Esophagus muscularis mucosa (tissue), 4 donors: Measurements from ENCODE around the gene C11orf98. TPM values are rescaled to one million over a fixed set of nuclear protein-coding genes. Genes with fewer than 3 reads are reported as not detected.

Experiments
- DNase-seq: peaks from one replicate; pipeline ENCODE4 v3.0.0-alpha.2; 2017; ENCODE audit errors: extremely low spot score
- H3K27ac ChIP-seq, 4 donors: fragments of 200-600 bp; sonication (generic); replicated peaks in 1 of 4; 1 replicate in 3 of 4; 2 replicates in 1 of 4; pipeline ENCODE4 v1.5.1; 2016 to 2019; ENCODE audit warnings: mild to moderate bottlenecking in 1 of 4
- H3K27me3 ChIP-seq, 4 donors: fragments of 200-600 bp; sonication (generic); one replicate each; pipeline versions ENCODE4 v1.5.1 to v1.6.0; 2016 to 2019
- H3K36me3 ChIP-seq, 4 donors: fragments of 200-600 bp; sonication (generic); one replicate each; pipeline ENCODE4 v1.5.1; 2016 to 2019
- H3K4me1 ChIP-seq, 4 donors: fragments of 200-600 bp; sonication (generic); one replicate each; pipeline ENCODE4 v1.5.1; 2016 to 2019
- H3K4me3 ChIP-seq, 4 donors: fragments of 200-600 bp; sonication (generic); 1 replicate in 2 of 4; 2 replicates in 2 of 4; pipeline ENCODE4 v1.5.1; 2016 to 2019; ENCODE audit warnings: mild to moderate bottlenecking in 4 of 4, moderate library complexity in 1 of 4
- H3K9me3 ChIP-seq, 4 donors: fragments of 200-600 bp; sonication (generic); 1 replicate in 3 of 4; 2 replicates in 1 of 4; pipeline ENCODE4 v1.5.1; 2016 to 2019
- CTCF ChIP-seq, 3 experiments: fragments of 200-600 bp in 2 of 3; fragments of 450-650 bp in 1 of 3; sonication (generic) in 2 of 3; IDR thresholded peaks; one replicate each; pipeline ENCODE4 v1.5.1; 2017 to 2019; ENCODE audit warnings: antibody characterized with exemption in 3 of 3, mild to moderate bottlenecking in 2 of 3, moderate library complexity in 1 of 3
- EP300 ChIP-seq: sonication (generic); formaldehyde crosslinking; IDR thresholded peaks from one replicate; pipeline ENCODE4 v1.6.1; 2017; ENCODE audit warnings: antibody characterized with exemption
- POLR2A ChIP-seq: fragments of 450-650 bp; IDR thresholded peaks from one replicate; pipeline ENCODE4 v1.6.1; 2017; ENCODE audit warnings: antibody characterized with exemption, moderate library complexity, mild to moderate bottlenecking, low read depth
- POLR2AphosphoS5 ChIP-seq, 2 donors: sonication (generic); formaldehyde crosslinking; IDR thresholded peaks; one replicate each; pipeline ENCODE4 v1.6.1; 2017; ENCODE audit warnings: antibody characterized with exemption in 2 of 2
- whole genome bisulfite sequencing: methylation state at CpG from one replicate; pipeline ENCODE4 v1.1.5; 2018; 5-methylcytosine and 5-hydroxymethylcytosine counted together
- intact Hi-C: fragments of 100-400 bp; cut with DNase I; formaldehyde crosslinking; loops from one replicate; pipeline ENCODE4 v1.15.1; 2023
- total RNA-seq, 4 donors: library from RNA; depleted of rRNA; stranded (reverse); fragments of >200 nt; gene quantifications; one replicate each; pipeline versions ENCODE4 v1.1.0 to v1.2.1, GENCODE V29; 2016

C11orf98 gene
- total RNA-seq, 4 donors from 2014 or later, result 23.7 to 38.0 (median 33.0) TPM

DNA sequence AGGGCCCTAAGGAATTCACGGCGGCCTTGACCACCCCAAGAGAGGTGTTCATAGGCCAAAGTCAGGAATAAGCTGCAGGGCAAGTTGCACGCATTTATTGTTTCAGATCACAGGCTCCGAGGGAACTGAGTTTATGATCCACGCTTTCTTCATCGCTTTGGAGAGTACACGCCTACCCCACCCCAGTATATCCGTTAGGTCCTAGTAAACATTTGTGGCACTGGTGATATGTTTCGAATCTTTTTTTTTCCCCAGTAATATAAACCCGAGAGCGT is 19.4 kb downstream of the C11orf98 start:
- 11% methylated on average over 11 of the region's 11 CpGs for WGBS
- peaks cover 23 to 56% (median 46%) of the 10 kb centered on the region in 4 donors for H3K36me3 ChIP-seq
- H3K27ac ChIP-seq, result peak overlapping the region; percentile 91 to 96 (median 92)

DNA sequence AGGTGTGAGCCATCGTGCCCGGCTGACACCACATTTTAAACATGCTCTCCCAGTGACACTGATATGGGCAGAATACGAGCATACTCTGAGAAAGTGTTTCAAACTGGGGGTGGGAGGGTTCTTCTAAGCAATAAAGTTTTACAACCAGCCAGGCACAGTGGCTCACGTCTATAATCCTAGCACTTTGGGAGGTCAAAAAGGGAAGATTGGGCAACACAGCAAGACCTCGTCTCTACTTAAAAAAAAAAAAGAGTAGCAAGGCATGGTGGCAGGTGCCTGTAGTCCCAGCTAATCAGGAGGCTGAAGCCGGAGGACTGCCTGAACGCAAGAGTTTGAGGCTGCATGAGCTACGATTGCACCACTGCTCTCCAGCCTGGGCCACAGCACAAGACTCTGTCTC is 20.8 kb downstream of the C11orf98 start:
- peaks cover 26 to 41% (median 31%) of the 10 kb centered on the region in 4 donors for H3K4me1 ChIP-seq
- H3K4me3 ChIP-seq, result no peak overlapping the region
- H3K9me3 ChIP-seq, result no peaks in the 10 kb centered on the region
- TF ChIP-seq EP300 (no peak), POLR2A (no peak), CTCF (IDR thresholded peaks at IDR 0.05) (no peak)
- intact Hi-C loops, result no loop called here
- DNase-seq, result no peak
- no peaks in the 10 kb centered on the region for H3K27me3 ChIP-seq
- 79% methylated on average over 8 of the region's 8 CpGs for WGBS
- H3K36me3 ChIP-seq, result peaks cover 16 to 53% (median 46%) of the 10 kb centered on the region in 4 donors
- peak overlapping the region in 1 of 4 donors; percentile 92 for H3K27ac ChIP-seq

More for the DNA sequence above, 19.4 kb downstream of the C11orf98 start:
- Histone ChIP-seq H3K27me3 (no peaks in the 10 kb centered on the region), H3K4me1 (peaks cover 26 to 43% (median 32%) of the 10 kb centered on the region in 4 donors), H3K9me3 (no peaks in the 10 kb centered on the region), H3K4me3 (peak overlapping the region; percentile 81 to 96 (median 86))
- intact Hi-C loops, result no loop called here
- DNase-seq, result no peak
- TF ChIP-seq EP300 (no peak), POLR2AphosphoS5 (IDR thresholded peaks at IDR 0.05) (no peak), CTCF (IDR thresholded peaks at IDR 0.05) (no peak), POLR2A (no peak)

- WGBS, result 82% methylated on average over 6 of the region's 6 CpGs
- H3K27ac ChIP-seq, result no peak overlapping the region
These were observed 32.5 kb downstream of the C11orf98 start for GRCh38 chr11:62632492-62632891.

DNA sequence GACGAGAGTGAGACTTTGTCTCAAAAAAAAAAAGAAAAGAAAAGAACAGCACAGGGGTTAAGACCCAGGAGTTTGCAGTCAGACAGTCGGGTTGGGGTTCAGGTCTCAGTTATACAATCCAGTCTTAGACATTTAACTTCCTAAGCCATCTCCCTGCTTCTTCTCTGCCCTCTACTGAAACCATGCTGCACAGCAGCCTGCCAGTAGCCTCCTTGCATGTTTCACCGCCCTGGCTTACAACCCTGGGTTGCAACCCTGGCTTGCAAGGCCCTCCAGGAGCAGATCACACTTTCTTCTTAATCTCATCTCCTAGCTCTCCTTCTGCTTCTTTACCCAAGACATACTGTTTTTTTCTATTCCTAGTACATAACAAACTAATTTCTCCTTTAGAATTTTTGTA is 37.3 kb downstream of the C11orf98 start:
- Histone ChIP-seq H3K27me3 (no peaks in the 10 kb centered on the region), H3K27ac (no peak overlapping the region), H3K9me3 (no peaks in the 10 kb centered on the region), H3K36me3 (peaks cover 68 to 82% (median 80%) of the 10 kb centered on the region in 4 donors), H3K4me1 (peaks cover 0 to 7% (median 3%) of the 10 kb centered on the region in 4 donors), H3K4me3 (no peak overlapping the region)
- DNase-seq, result no peak
- WGBS, result 76% methylated on average over 3 of the region's 3 CpGs
- TF ChIP-seq EP300, result no peak
- intact Hi-C loops, result no loop called here

More at GRCh38 chr11:62632492-62632891, 32.5 kb downstream of the C11orf98 start:
- Histone ChIP-seq H3K4me3 (no peak overlapping the region), H3K9me3 (no peaks in the 10 kb centered on the region), H3K27me3 (no peaks in the 10 kb centered on the region), H3K4me1 (peaks cover 0 to 8% (median 3%) of the 10 kb centered on the region in 4 donors), H3K36me3 (peaks cover 83 to 100% (median 99%) of the 10 kb centered on the region in 4 donors)
- DNase-seq, result no peak
- intact Hi-C loops, result no loop called here
- TF ChIP-seq EP300 (no peak), POLR2A (no peak), POLR2AphosphoS5 (IDR thresholded peaks at IDR 0.05) (no peak), CTCF (IDR thresholded peaks at IDR 0.05) (no peak)

DNA sequence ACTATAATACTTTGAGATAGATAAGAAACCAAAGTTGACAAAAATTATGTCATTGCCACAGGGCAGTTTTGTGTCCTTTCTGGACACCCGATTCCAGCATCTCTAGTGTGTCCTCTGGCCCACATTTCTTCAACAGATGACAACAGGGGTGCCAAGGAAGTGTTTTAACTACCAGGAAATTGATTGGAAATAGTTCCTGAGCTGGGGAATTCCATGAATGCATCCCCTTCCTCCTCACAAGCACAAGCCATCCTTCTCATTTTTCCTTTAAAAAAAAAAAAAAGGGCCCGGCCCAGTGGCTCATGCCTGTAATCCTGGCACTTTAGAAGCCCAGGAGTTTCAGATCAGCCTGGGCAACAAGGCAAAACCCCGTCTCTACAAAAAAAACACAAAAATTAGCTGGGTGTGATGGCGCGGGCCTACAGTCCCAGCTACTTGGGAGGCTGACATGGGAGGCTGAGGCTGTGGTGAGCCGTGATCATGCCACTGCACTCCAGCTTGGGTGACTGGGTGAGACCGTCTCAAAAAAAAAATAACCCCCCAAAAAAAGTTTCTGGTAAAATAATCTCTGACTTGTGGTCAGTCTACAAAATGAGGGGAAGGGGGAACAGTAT is 42.4 kb downstream of the C11orf98 start:
- H3K9me3 ChIP-seq, result no peaks in the 10 kb centered on the region
- peaks cover 22 to 46% (median 33%) of the 10 kb centered on the region in 4 donors for H3K36me3 ChIP-seq
- 84% methylated on average over 7 of the region's 7 CpGs for WGBS
- DNase-seq, result no peak
- H3K4me1 ChIP-seq, result peaks cover 16 to 33% (median 23%) of the 10 kb centered on the region in 4 donors
- H3K27me3 ChIP-seq, result no peaks in the 10 kb centered on the region
- peak overlapping the region; percentile 83 to 91 (median 88) for H3K27ac ChIP-seq
- intact Hi-C loops, result no loop called here
- TF ChIP-seq POLR2AphosphoS5 (IDR thresholded peaks at IDR 0.05) (no peak), CTCF (IDR thresholded peaks at IDR 0.05) (no peak), POLR2A (no peak), EP300 (no peak)
- peak overlapping the region; percentile 66 to 87 (median 76) for H3K4me3 ChIP-seq
